HepG2 (cell line): ENCODE measurements around the gene RANBP6. TPM values are rescaled to one million over a fixed set of nuclear protein-coding genes. Genes with fewer than 3 reads are reported as not detected.

Experiments
- ARID3A ChIP-seq: IDR thresholded peaks from 2 replicates; pipeline ENCODE4 v1.6.1; 2012; ENCODE audit warnings: low read depth, low read length, improper control_type of control experiment
- ATF1 ChIP-seq: IDR thresholded peaks from 2 replicates; pipeline ENCODE4 v1.6.1; 2016; ENCODE audit warnings: mild to moderate bottlenecking, control low read depth
- CEBPB ChIP-seq: IDR thresholded peaks from 2 replicates; pipeline ENCODE4 v1.6.1; 2011; ENCODE audit warnings: low read depth, low read length, improper control_type of control experiment, borderline replicate concordance
- CERS6 ChIP-seq: sonication (generic); formaldehyde crosslinking; IDR thresholded peaks from 2 replicates; pipeline ENCODE4 v1.5.0; 2020; ENCODE audit warnings: missing genetic modification reagents
- FOXP4 ChIP-seq: sonication (generic); formaldehyde crosslinking; IDR thresholded peaks from 2 replicates; pipeline ENCODE4 v1.4.0; 2020; ENCODE audit warnings: missing genetic modification reagents
- KMT2A ChIP-seq: sonication (generic); formaldehyde crosslinking; IDR thresholded peaks from 2 replicates; pipeline ENCODE4 v1.4.0; 2020; ENCODE audit warnings: missing genetic modification reagents
- MIER3 ChIP-seq: IDR thresholded peaks from 2 replicates; pipeline ENCODE4 v1.6.1; 2016; ENCODE audit warnings: missing compliant biosample characterization, borderline replicate concordance
- NFRKB ChIP-seq: fragments of 450-650 bp; IDR thresholded peaks from 2 replicates; pipeline ENCODE4 v1.6.1; 2017
- PCBP1 ChIP-seq: fragments of 200-400 bp; formaldehyde crosslinking; IDR thresholded peaks from 2 replicates; pipeline ENCODE4 v1.6.1; 2017; ENCODE audit warnings: mild to moderate bottlenecking, low read depth, low read length, borderline replicate concordance
- RXRB ChIP-seq: IDR thresholded peaks from 2 replicates; pipeline ENCODE4 v1.6.1; 2016; ENCODE audit warnings: borderline replicate concordance, missing genetic modification reagents, missing compliant biosample characterization
- SALL1 ChIP-seq: sonication (generic); formaldehyde crosslinking; IDR thresholded peaks from 2 replicates; pipeline ENCODE4 v1.8.0; 2022; ENCODE audit warnings: mild to moderate bottlenecking, missing genetic modification reagents
- SP1 ChIP-seq, 2 experiments: fragments of 450-650 bp in 1 of 2; sonication (generic) in 1 of 2; formaldehyde crosslinking in 1 of 2; IDR thresholded peaks; 2 replicates each; pipeline versions ENCODE4 v1.4.0 to v1.6.1; 2016 to 2020; ENCODE audit warnings: missing genetic modification reagents in 1 of 2
- SRSF1 ChIP-seq: fragments of 200-400 bp; formaldehyde crosslinking; optimal IDR thresholded peaks from 2 replicates; pipeline ENCODE3; 2017; ENCODE audit warnings: mild to moderate bottlenecking, low read depth, low read length, moderate library complexity
- TAF1 ChIP-seq: sonication (generic); formaldehyde crosslinking; IDR thresholded peaks from 2 replicates; pipeline ENCODE4 v1.4.0; 2020; ENCODE audit warnings: missing genetic modification reagents
- TFAP4 ChIP-seq: sonication (generic); IDR thresholded peaks from 2 replicates; pipeline ENCODE4 v1.6.1; 2016; ENCODE audit warnings: low read depth, borderline replicate concordance
- ZNF235 ChIP-seq: sonication (generic); formaldehyde crosslinking; IDR thresholded peaks from 2 replicates; pipeline ENCODE4 v1.8.1; 2023; ENCODE audit warnings: mild to moderate bottlenecking, missing genetic modification reagents, borderline replicate concordance
- ZNF317 ChIP-seq: sonication (generic); formaldehyde crosslinking; IDR thresholded peaks from 2 replicates; pipeline ENCODE4 v1.5.0; 2020; ENCODE audit warnings: mild to moderate bottlenecking, missing genetic modification reagents
- ZNF335 ChIP-seq: sonication (generic); formaldehyde crosslinking; IDR thresholded peaks from 2 replicates; pipeline ENCODE4 v1.4.0; 2020; ENCODE audit warnings: missing genetic modification reagents
- ZNF496 ChIP-seq: sonication (generic); formaldehyde crosslinking; IDR thresholded peaks from 2 replicates; pipeline ENCODE4 v1.8.1; 2023; ENCODE audit warnings: mild to moderate bottlenecking, moderate library complexity, missing genetic modification reagents; ENCODE audit not compliant: insufficient replicate concordance
- ZNF562 ChIP-seq: sonication (generic); formaldehyde crosslinking; IDR thresholded peaks from 2 replicates; pipeline ENCODE4 v1.8.0; 2022; ENCODE audit warnings: missing genetic modification reagents, borderline replicate concordance
- ZNF775 ChIP-seq: sonication (generic); formaldehyde crosslinking; IDR thresholded peaks from 2 replicates; pipeline ENCODE4 v1.4.0; 2020; ENCODE audit warnings: missing genetic modification reagents, mild to moderate bottlenecking, moderate library complexity, borderline replicate concordance
- ZNF780A ChIP-seq: sonication (generic); formaldehyde crosslinking; IDR thresholded peaks from 2 replicates; pipeline ENCODE4 v1.8.0; 2022; ENCODE audit warnings: mild to moderate bottlenecking, missing genetic modification reagents, moderate library complexity
- polyA plus RNA-seq, 8 experiments: library from polyadenylated mRNA; depleted of rRNA in 3 of 8; stranded (reverse) in 7 of 8; unstranded in 1 of 8; fragments of >200 nt; fragmentation: Illumina TruSeq in 4 of 8; extraction: Trizol in 4 of 8; gene quantifications; 2 replicates each; pipeline versions ENCODE4 v1.2.1 to v1.2.3, GENCODE V29; 2011 to 2016; ENCODE audit warnings: low read depth in 4 of 8, missing spikeins in 1 of 8, mixed read lengths in 1 of 8; ENCODE audit not compliant: insufficient read depth in 1 of 8
- total RNA-seq, 5 experiments: library from RNA; depleted of rRNA; stranded (reverse); fragments of >200 nt; fragmentation: Illumina TruSeq; extraction: Trizol; gene quantifications; 2 replicates each; pipeline ENCODE4 v1.2.3, GENCODE V29; 2016; ENCODE audit warnings: low read depth in 1 of 5

RANBP6 gene
- total and polyA plus RNA-seq, 2 of the 13 experiments (the other 11 are each of a cell fraction or from before 2014, with no cell fraction given): 7.5 to 26.0 TPM

GRCh38 chr9:6008169-6008979 lies 7.0 kb downstream of the RANBP6 start (continued):
- 0 out of 2 replicates have a peak, but pooled peaks have one; percentile 41 for TF ChIP-seq PCBP1
- TF ChIP-seq CEBPB: peak; percentile 85
- peak; percentile 19; the same call in 1 of the 2 replicates for TF ChIP-seq RXRB (CRISPR knock-in tag)
- no peak for TF ChIP-seq SP1 (IDR thresholded peaks at IDR 0.05)
- peak; percentile 59 for TF ChIP-seq SP1 (CRISPR knock-in tag; IDR thresholded peaks at IDR 0.05)
- 0 out of 2 replicates have a peak, but pooled peaks have one; percentile 51 for TF ChIP-seq MIER3 (CRISPR knock-in tag)
- no peak for TF ChIP-seq CERS6
- TF ChIP-seq TAF1 (CRISPR knock-in tag): peak; percentile 61
- peak; percentile 41; the same call in 1 of the 2 replicates for TF ChIP-seq KMT2A (CRISPR knock-in tag)
- no peak for TF ChIP-seq ZNF496 (CRISPR knock-in tag)
- TF ChIP-seq FOXP4 (CRISPR knock-in tag): no peak
- TF ChIP-seq ARID3A: peak; percentile 52; the same call in 1 of the 2 replicates
- no peak for TF ChIP-seq ZNF317 (CRISPR knock-in tag)
- peak; percentile 67 for TF ChIP-seq SRSF1
- TF ChIP-seq ZNF775: no peak
- peak; percentile 70 for TF ChIP-seq ZNF335 (CRISPR knock-in tag)
- no peak for TF ChIP-seq ZNF780A
- TF ChIP-seq ZNF562 (CRISPR knock-in tag): no peak
- TF ChIP-seq SALL1 (CRISPR knock-in tag): 0 out of 2 replicates have a peak, but pooled peaks have one; percentile 47
- peak; percentile 2; the same call in 1 of the 2 replicates for TF ChIP-seq ZNF235
- TF ChIP-seq NFRKB: no peak
- TF ChIP-seq ATF1 (CRISPR knock-in tag): peak; percentile 92
- peak; percentile 46; the same call in 1 of the 2 replicates for TF ChIP-seq TFAP4
